Stomach smooth muscle (tissue), 2 donors: Measurements from ENCODE around the gene ZNF566.

Source experiments
- H3K27ac ChIP-seq: one replicate; pipeline ENCODE4 v1.7.0; 2013; ENCODE audit warnings: mild to moderate bottlenecking, low read length, inconsistent platforms
- H3K27me3 ChIP-seq, 2 donors: one replicate each; pipeline ENCODE4 v1.7.0; 2013; ENCODE audit warnings: low read length in 2 of 2; ENCODE audit not compliant: insufficient read depth in 2 of 2, control insufficient read depth in 1 of 2
- H3K36me3 ChIP-seq, 2 donors: one replicate each; pipeline ENCODE4 v1.7.0; 2013; ENCODE audit warnings: low read length in 2 of 2; ENCODE audit not compliant: control insufficient read depth in 2 of 2, insufficient read depth in 2 of 2
- H3K4me1 ChIP-seq: one replicate; pipeline ENCODE4 v1.7.0; 2013; ENCODE audit warnings: low read length; ENCODE audit not compliant: control insufficient read depth, insufficient read depth
- H3K4me3 ChIP-seq, 2 donors: one replicate each; pipeline ENCODE4 v1.7.0; 2013; ENCODE audit warnings: low read length in 2 of 2
- H3K9ac ChIP-seq, 2 donors: one replicate each; pipeline ENCODE4 v1.7.0; 2013; ENCODE audit warnings: low read length in 2 of 2, mild to moderate bottlenecking in 1 of 2
- H3K9me3 ChIP-seq, 2 donors: one replicate each; pipeline ENCODE4 v1.7.0; 2013; ENCODE audit warnings: low read length in 2 of 2; ENCODE audit not compliant: control insufficient read depth in 2 of 2
- donor health status: healthy.
- donor health status: Pancreatic carcinoma.

ZNF566 gene

GRCh38 chr19:36489118-36489919 is at the start of gene ZNF566:
Gene ZNF566 (minus strand): TSS chr19:36489561. CDS start chr19:36476557, 13,004 bp downstream.
- Histone ChIP-seq H3K27me3 (no peaks in the 10 kb centered on the region), H3K4me1 (peaks cover 19% of the 10 kb centered on the region), H3K36me3 (no peaks in the 10 kb centered on the region), H3K4me3 (peak within 1 kb of the TSS; percentile 92 to 99), H3K27ac (peak within 1 kb of the TSS; percentile 96), H3K9ac (peak within 1 kb of the TSS; percentile 96 to 98), H3K9me3 (no peaks in the 10 kb centered on the region)

GRCh38 chr19:36528921-36529518 is 39.7 kb upstream of the ZNF566 start:
- H3K9ac ChIP-seq, result peak overlapping the region; percentile 95 to 98
- peak overlapping the region; percentile 86 to 97 for H3K4me3 ChIP-seq
- peaks cover 8% of the 10 kb centered on the region for H3K4me1 ChIP-seq
- H3K36me3 ChIP-seq, result peaks cover 0 to 4% of the 10 kb centered on the region in 2 donors
- no peaks in the 10 kb centered on the region for H3K27me3 ChIP-seq
- peaks cover 0 to 4% of the 10 kb centered on the region in 2 donors for H3K9me3 ChIP-seq
- H3K27ac ChIP-seq, result peak overlapping the region; percentile 95

- peak within 1 kb of the TSS; percentile 95 for H3K27ac ChIP-seq
- peaks cover 0 to 4% of the 10 kb centered on the region in 2 donors for H3K36me3 ChIP-seq
- H3K9me3 ChIP-seq, result peaks cover 0 to under 1% of the 10 kb centered on the region in 2 donors
- H3K9ac ChIP-seq, result peak within 1 kb of the TSS; percentile 95 to 98
- H3K4me3 ChIP-seq, result peak within 1 kb of the TSS; percentile 86 to 97
- H3K27me3 ChIP-seq, result no peaks in the 10 kb centered on the region
- H3K4me1 ChIP-seq, result peaks cover 8% of the 10 kb centered on the region
Observed at GRCh38 chr19:36528194-36528920, 39.0 kb upstream of the ZNF566 start, which contains the start of gene ZNF260. Gene ZNF260 (minus strand): TSS chr19:36528271. CDS start chr19:36515238, 13,033 bp downstream.

- Histone ChIP-seq H3K9ac (peak overlapping the region; percentile 95 to 98), H3K9me3 (peaks cover 0 to 4% of the 10 kb centered on the region in 2 donors), H3K4me1 (peaks cover 8% of the 10 kb centered on the region), H3K36me3 (peaks cover 4 to 9% of the 10 kb centered on the region in 2 donors), H3K27me3 (no peaks in the 10 kb centered on the region), H3K4me3 (peak overlapping the region; percentile 86 to 97), H3K27ac (peak overlapping the region; percentile 95)
Observed at GRCh38 chr19:36527873-36528193, 38.5 kb upstream of the ZNF566 start.

- Histone ChIP-seq H3K27me3 (no peaks in the 10 kb centered on the region), H3K9ac (peak overlapping the region; percentile 95 to 98), H3K27ac (no peak overlapping the region), H3K36me3 (peaks cover 6 to 13% of the 10 kb centered on the region in 2 donors), H3K4me1 (peaks cover 8% of the 10 kb centered on the region), H3K4me3 (peak overlapping the region; percentile 86 to 97), H3K9me3 (peaks cover 0 to 9% of the 10 kb centered on the region in 2 donors)
Observed at GRCh38 chr19:36527341-36527740, 38.0 kb upstream of the ZNF566 start.

GRCh38 chr19:36526581-36526980 is 37.2 kb upstream of the ZNF566 start:
- Histone ChIP-seq H3K4me1 (peaks cover 8% of the 10 kb centered on the region), H3K36me3 (peaks cover 6 to 13% of the 10 kb centered on the region in 2 donors), H3K4me3 (no peak overlapping the region), H3K9ac (no peak overlapping the region), H3K27me3 (no peaks in the 10 kb centered on the region), H3K9me3 (peaks cover 0 to 9% of the 10 kb centered on the region in 2 donors), H3K27ac (no peak overlapping the region)

- Histone ChIP-seq H3K4me1 (peaks cover 8% of the 10 kb centered on the region), H3K27me3 (no peaks in the 10 kb centered on the region), H3K27ac (no peak overlapping the region), H3K36me3 (peaks cover 8 to 18% of the 10 kb centered on the region in 2 donors), H3K9ac (no peak overlapping the region), H3K9me3 (peaks cover 2 to 9% of the 10 kb centered on the region in 2 donors), H3K4me3 (no peak overlapping the region)
Observed at GRCh38 chr19:36524617-36525016, 35.3 kb upstream of the ZNF566 start.

- Histone ChIP-seq H3K4me3 (peak overlapping the region in 1 of 2 donors; percentile 37), H3K9me3 (peaks cover 35 to 40% of the 10 kb centered on the region in 2 donors), H3K27me3 (no peaks in the 10 kb centered on the region), H3K9ac (no peak overlapping the region), H3K36me3 (peaks cover 37 to 38% of the 10 kb centered on the region in 2 donors), H3K27ac (no peak overlapping the region), H3K4me1 (no peaks in the 10 kb centered on the region)
Observed at GRCh38 chr19:36514012-36514612, 24.8 kb upstream of the ZNF566 start.

- Histone ChIP-seq H3K27me3 (no peaks in the 10 kb centered on the region), H3K27ac (no peak overlapping the region), H3K36me3 (no peaks in the 10 kb centered on the region), H3K9ac (no peak overlapping the region), H3K4me1 (no peaks in the 10 kb centered on the region), H3K9me3 (peaks cover 6 to 20% of the 10 kb centered on the region in 2 donors), H3K4me3 (no peak overlapping the region)
Observed at GRCh38 chr19:36508325-36508724, 19.0 kb upstream of the ZNF566 start.

GRCh38 chr19:36501973-36502372 is 12.6 kb upstream of the ZNF566 start:
- no peak overlapping the region for H3K9ac ChIP-seq
- H3K4me1 ChIP-seq, result no peaks in the 10 kb centered on the region
- H3K27ac ChIP-seq, result no peak overlapping the region
- H3K36me3 ChIP-seq, result no peaks in the 10 kb centered on the region
- H3K4me3 ChIP-seq, result no peak overlapping the region
- no peaks in the 10 kb centered on the region for H3K27me3 ChIP-seq
- H3K9me3 ChIP-seq, result peaks cover 9 to 11% of the 10 kb centered on the region in 2 donors
